A673 (cell line): ENCODE measurements around the gene TROAP.

Source experiments
- EZH2 ChIP-seq: fragments of 200-600 bp; sonication (generic); IDR thresholded peaks from 2 replicates; pipeline ENCODE4 v1.6.1; 2017; ENCODE audit warnings: borderline replicate concordance, low read depth, mild to moderate bottlenecking, mixed read lengths, antibody characterized with exemption, low read length; ENCODE audit not compliant: poor library complexity, severe bottlenecking
- TF ChIP-seq, protein P1 (sequence below): fragments of 300-800, 200-600 bp; sonication (generic); conservative IDR thresholded peaks from 2 replicates; pipeline ENCODE4 v1.5.1; 2017; ENCODE audit warnings: low read depth, mild to moderate bottlenecking, antibody characterized with exemption, low read length, moderate library complexity, mixed read lengths

DNA sequence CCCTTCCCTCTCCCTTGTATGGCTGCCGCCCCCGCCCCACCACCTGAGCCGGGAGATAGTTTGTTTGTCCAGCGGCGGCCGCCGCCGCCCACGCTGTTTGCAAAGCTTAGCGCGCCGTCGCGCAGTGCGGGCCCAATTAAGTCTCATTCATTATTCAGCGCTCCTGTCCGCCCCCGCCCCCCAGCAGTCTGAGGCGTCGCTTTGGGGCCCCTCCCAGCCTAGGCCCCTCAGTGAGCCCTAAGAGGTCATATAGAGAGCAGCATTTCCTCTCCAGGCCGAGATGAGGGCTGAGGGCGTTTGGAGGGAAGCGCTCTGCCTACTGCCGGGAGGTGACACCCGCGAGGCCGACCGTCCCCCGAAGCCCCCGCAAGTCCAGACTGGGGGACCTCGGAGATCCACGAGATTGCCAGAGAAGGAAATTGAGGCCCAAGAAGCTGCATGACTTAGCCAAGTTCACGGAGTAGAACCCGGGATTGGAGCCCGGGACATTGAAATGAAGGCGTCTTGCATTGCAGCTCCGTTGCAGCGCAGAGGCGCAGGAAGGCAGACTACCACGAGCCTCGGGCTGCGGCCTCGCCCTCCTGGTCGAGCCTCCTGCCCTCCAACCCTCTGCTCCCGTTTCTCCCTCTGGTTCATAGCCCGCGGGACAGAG is 23.7 kb downstream of the TROAP start, which contains the start of gene DNAJC22:
- TF ChIP-seq, protein P1, sequence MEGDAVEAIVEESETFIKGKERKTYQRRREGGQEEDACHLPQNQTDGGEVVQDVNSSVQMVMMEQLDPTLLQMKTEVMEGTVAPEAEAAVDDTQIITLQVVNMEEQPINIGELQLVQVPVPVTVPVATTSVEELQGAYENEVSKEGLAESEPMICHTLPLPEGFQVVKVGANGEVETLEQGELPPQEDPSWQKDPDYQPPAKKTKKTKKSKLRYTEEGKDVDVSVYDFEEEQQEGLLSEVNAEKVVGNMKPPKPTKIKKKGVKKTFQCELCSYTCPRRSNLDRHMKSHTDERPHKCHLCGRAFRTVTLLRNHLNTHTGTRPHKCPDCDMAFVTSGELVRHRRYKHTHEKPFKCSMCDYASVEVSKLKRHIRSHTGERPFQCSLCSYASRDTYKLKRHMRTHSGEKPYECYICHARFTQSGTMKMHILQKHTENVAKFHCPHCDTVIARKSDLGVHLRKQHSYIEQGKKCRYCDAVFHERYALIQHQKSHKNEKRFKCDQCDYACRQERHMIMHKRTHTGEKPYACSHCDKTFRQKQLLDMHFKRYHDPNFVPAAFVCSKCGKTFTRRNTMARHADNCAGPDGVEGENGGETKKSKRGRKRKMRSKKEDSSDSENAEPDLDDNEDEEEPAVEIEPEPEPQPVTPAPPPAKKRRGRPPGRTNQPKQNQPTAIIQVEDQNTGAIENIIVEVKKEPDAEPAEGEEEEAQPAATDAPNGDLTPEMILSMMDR = no peak
- TF ChIP-seq EZH2 = no peak
